VCaP (cell line): ENCODE measurements around the gene HOXA13.
A peak's percentile ranks its signal among the peaks of the same experiment; 100 is the strongest.

ENCODE experiments used
- H3K27ac ChIP-seq: fragments of 450-650 bp; 2 replicates; pipeline ENCODE4 v1.5.1; 2017
- TF ChIP-seq, protein P1 (sequence below): fragments of 450-650 bp; conservative IDR thresholded peaks from 2 replicates; pipeline ENCODE4 v1.5.1; 2017; ENCODE audit warnings: mild to moderate bottlenecking, moderate library complexity

Gene HOXA13

DNA sequence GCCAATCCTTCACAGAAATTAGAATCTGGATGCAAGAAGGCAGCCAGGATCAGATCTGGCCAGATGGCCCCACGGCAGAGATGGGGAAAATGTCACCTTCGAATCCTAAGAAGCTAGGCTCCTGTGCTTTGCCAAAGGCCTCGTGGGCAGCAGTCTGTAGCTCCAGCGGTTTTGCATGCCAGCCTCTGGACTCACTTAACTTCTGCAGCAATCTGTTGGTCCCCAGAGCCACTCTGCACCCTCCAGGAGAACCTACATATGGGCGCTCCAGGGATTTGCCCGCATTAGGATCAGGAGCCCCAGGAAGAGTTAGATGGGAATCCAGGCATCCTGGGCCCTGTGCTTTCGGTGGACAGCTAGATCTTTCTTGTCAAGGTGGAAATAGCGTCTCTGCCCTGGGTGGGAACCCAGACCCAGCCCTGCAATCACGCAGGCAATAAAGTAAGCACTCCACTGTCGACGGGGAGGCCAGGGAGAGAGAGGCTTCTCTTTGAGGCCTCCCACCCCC is 10.1 kb upstream of the HOXA13 start:
- peak overlapping the region; percentile 98; the same call in 1 of the 2 replicates for H3K27ac ChIP-seq
- TF ChIP-seq, protein P1, sequence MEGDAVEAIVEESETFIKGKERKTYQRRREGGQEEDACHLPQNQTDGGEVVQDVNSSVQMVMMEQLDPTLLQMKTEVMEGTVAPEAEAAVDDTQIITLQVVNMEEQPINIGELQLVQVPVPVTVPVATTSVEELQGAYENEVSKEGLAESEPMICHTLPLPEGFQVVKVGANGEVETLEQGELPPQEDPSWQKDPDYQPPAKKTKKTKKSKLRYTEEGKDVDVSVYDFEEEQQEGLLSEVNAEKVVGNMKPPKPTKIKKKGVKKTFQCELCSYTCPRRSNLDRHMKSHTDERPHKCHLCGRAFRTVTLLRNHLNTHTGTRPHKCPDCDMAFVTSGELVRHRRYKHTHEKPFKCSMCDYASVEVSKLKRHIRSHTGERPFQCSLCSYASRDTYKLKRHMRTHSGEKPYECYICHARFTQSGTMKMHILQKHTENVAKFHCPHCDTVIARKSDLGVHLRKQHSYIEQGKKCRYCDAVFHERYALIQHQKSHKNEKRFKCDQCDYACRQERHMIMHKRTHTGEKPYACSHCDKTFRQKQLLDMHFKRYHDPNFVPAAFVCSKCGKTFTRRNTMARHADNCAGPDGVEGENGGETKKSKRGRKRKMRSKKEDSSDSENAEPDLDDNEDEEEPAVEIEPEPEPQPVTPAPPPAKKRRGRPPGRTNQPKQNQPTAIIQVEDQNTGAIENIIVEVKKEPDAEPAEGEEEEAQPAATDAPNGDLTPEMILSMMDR = no peak

DNA sequence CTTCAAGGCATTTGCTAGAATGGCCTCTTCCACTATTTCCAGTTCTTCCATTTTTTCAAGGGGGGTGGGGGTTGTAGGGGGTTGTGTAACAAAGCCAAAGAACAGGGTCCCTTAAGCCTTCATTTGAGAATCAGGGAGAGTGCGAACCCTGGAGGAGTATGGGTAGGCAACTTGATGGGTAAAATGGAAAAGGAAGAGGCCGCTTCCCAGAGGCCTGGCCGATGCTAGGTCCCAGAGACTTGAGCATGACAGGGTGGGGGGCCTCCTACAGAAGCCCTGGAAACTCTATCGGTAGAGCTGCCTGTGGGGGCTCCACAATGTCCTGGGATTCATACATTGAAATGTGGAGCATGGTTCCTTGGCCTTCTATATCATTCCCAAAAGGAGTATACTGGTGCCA is 9.1 kb upstream of the HOXA13 start:
- peak overlapping the region; percentile 98 for H3K27ac ChIP-seq
- TF ChIP-seq, protein P1 = no peak

DNA sequence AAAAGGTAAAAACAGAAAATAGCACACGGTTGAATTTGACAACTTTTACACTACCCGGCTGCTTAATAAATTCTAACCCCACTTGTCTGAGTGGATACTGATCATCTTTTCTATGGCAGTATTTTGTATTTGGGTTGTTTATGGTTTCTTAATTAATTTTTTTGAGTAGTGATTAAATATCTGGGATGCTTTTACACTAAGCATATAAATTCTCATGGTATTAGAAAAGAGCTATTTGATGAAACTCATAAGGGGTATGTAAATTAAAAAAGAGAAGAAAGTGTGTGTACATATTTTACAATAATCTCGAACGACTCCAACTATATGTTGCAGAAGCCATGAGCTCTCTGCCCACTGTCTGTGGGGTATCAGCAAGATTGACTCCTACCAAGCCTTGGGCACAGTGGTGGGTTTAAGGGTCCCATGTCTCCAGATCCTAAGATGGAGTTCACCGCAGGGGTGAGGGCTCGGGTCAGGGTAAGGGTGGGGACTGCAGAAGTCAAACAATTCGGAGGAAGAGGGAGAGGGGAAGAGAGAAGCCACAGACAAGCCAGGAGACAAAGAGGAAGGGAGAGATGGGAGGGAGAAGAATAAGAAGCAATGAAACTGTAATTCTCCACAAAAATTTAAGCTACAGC is 7.6 kb upstream of the HOXA13 start:
- TF ChIP-seq, protein P1 = no peak
- H3K27ac ChIP-seq = peak overlapping the region; percentile 98

DNA sequence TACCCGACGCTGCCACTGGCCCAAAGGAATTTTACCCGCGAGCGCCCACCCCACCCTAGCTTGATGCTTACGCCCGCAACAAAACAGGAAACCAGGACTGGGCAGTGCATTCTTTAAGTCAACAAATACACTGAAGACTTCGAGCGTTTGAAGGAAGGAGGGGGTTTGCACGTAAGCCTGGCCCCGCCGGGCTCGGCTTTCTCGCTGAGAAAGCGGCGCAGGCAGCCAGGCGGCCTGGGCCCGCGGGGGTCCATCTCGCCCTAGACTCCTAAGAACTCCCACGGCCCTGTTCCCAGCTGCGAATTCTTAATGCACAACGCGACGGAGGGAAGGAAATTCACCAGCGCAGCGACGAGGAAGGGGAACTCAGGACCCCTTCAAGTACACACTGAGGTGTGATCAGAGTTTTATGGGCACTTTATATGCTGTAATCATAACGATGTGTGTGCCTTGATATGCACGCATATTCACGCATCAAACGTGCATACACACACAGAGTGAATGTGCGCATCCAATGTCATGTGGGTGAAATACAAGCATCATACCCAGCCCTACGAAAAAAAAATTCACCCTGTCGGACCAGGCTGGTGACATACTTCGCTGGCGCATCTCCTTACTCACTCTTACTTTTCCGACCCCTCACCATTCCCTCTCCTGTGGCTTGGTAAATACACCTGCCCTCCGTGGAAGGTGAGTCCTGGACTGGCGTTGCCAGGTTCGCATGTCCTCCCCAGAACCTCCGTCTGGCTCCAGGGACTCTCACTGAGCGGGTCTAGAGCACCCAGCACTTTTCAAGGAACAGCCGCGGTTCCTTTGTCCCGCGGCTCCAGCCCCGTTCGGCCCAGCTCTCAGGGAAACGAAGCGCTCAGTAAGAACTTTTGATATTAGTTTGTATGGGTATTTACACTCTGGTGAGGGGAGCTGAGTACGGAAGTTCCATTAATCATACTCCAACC is 5.7 kb upstream of the HOXA13 start:
- peak overlapping the region; percentile 98 for H3K27ac ChIP-seq
- TF ChIP-seq, protein P1 = no peak

DNA sequence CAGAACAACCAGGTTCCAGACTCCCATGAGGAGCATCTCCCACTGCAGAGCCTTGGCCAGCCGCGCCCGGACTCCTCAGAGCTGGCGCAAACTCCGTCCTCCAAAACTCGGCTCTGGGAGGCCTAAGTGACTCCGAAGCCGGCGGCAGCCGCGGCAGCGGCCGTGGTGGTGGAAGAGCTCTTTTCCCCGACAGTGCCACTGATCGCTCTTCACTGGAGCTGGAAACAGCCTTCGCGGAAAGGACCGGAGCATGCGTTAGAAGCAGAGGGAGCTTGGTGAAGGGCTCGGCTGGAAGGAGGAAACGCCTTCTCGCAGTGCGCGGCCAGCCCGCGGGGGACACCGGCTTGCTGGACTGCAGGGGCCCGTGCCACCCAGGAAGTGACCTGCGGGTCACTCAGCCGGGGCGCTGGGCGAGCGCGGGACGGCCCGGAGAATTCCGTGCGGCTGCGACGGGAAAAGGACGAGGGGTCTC is 5.0 kb upstream of the HOXA13 start:
- H3K27ac ChIP-seq = peak overlapping the region; percentile 98
- TF ChIP-seq, protein P1 = no peak

DNA sequence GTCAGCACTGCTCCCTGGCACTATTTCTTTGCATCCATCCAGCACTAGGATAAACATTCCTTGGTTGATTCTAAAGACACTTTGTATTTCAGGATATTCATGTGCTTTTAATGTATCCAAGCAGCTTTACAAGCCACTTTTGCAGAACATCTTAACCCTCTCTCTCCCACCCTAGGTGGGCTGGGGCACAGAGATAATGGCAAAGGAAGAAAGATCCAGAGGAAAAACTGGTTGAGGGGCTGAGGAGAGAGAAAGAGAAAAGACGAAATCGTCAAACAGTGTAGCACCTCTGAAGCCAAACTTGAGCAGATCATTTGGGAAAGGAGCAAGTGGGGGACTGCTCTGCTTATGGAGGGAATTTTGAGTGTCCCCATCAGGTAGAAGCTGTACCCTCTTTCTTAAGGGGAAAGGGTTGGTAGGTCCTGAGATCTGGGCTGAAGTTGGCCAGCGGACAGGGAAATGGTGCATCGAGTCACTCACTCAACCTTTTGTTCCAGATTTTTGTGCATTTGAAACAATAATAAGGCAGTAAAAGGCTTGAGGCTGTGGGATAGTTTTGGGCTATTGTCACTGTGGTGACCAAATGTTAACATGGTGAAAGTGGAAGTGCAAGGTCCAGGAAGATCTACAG is 4.2 kb upstream of the HOXA13 start:
- H3K27ac ChIP-seq = peak overlapping the region; percentile 98
- TF ChIP-seq, protein P1 = no peak
